Measurements from ENCODE around the gene ZNF281.

- TF ChIP-seq POLR2AphosphoS5 (IDR thresholded peaks at IDR 0.05; ENCODE audit: low read depth, low read length) (no peak), CTCF (IDR thresholded peaks at IDR 0.05 in 2 of 3, conservative IDR thresholded peaks at IDR 0.05 in 1 of 3; ENCODE audit: borderline replicate concordance in 1 of 3, insufficient read depth in 1 of 3, low read depth in 2 of 3, low read length in 2 of 3) (no peak), TCF7L2 (IDR thresholded peaks at IDR 0.05; ENCODE audit: borderline replicate concordance, extremely low read depth, insufficient read depth, insufficient read length) (no peak), REST (IDR thresholded peaks at IDR 0.05; ENCODE audit: low read depth) (no peak), POLR2A (IDR thresholded peaks at IDR 0.05; ENCODE audit: borderline replicate concordance, extremely low read depth, insufficient read depth, insufficient read length) (no peak), JUND (IDR thresholded peaks at IDR 0.05) (no peak), SIN3A (IDR thresholded peaks at IDR 0.05; ENCODE audit: low read depth) (no peak), FOSL1 (IDR thresholded peaks at IDR 0.05; ENCODE audit: low read depth) (no peak), EZH2 (IDR thresholded peaks at IDR 0.05) (no peak), RAD21 (IDR thresholded peaks at IDR 0.05; ENCODE audit: low read depth) (no peak), MAX (IDR thresholded peaks at IDR 0.05) (no peak), CEBPB (IDR thresholded peaks at IDR 0.05; ENCODE audit: low read depth) (no peak)
Observed at GRCh38 chr1:200428482-200429205, 18.8 kb upstream of the ZNF281 start.

Measured in HCT116 (cell line).